Mesangial cell (primary cell): ENCODE measurements around the gene RFC5. TPM values are rescaled to one million over a fixed set of nuclear protein-coding genes. Genes with fewer than 3 reads are reported as not detected.

Source experiments
- total RNA-seq: library from RNA; depleted of rRNA; stranded (reverse); fragments of >200 nt; gene quantifications from 2 replicates; pipeline ENCODE4 v1.2.3, GENCODE V29; 2015

Gene RFC5, protein sequence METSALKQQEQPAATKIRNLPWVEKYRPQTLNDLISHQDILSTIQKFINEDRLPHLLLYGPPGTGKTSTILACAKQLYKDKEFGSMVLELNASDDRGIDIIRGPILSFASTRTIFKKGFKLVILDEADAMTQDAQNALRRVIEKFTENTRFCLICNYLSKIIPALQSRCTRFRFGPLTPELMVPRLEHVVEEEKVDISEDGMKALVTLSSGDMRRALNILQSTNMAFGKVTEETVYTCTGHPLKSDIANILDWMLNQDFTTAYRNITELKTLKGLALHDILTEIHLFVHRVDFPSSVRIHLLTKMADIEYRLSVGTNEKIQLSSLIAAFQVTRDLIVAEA
- 14.5 and 50.0 TPM in 2 replicates for total RNA-seq

DNA sequence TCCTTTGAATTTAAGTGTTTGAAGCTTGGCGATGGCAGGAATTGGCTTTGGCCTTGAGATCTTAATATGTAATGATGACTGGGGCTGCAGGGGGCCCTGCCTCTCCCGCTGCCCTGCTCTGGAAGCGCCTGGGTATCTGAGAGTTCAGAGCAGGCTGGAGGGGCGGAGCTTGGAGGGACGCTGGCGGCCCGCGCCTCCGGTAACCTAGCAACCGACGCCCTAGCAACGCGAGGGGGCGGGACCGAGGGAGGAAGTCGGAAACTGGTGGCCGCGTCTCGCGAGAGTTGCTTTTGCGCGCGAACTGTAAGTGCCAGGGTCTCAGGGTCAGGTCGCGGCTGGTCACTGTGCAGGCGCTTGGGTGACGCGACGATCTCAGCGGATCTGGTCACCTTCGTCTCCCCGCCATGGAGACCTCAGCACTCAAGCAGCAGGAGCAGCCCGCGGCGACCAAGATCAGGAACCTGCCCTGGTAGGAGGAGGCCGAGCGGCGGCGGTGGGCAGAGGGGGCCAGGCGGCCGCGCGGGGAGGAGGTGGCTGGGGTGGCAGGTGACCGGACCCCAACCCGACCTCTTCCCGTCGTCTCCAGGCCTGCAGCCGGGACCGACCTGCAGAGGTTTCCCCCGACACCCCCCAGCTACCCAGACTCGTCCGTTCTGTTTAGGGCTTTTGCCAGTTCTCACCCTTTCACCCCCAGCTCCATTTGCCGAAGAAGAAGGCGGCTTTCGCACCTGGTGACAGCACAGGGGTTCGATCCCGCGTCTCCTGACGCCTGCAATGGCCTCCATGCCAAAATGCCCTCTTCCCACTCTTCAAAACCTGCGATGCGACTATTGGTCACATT, at the start of gene RFC5:
TSS of gene RFC5 (plus strand) at position 280 of the 841 bp plus-strand sequence. CDS start at position 405, 125 bp downstream.

DNA sequence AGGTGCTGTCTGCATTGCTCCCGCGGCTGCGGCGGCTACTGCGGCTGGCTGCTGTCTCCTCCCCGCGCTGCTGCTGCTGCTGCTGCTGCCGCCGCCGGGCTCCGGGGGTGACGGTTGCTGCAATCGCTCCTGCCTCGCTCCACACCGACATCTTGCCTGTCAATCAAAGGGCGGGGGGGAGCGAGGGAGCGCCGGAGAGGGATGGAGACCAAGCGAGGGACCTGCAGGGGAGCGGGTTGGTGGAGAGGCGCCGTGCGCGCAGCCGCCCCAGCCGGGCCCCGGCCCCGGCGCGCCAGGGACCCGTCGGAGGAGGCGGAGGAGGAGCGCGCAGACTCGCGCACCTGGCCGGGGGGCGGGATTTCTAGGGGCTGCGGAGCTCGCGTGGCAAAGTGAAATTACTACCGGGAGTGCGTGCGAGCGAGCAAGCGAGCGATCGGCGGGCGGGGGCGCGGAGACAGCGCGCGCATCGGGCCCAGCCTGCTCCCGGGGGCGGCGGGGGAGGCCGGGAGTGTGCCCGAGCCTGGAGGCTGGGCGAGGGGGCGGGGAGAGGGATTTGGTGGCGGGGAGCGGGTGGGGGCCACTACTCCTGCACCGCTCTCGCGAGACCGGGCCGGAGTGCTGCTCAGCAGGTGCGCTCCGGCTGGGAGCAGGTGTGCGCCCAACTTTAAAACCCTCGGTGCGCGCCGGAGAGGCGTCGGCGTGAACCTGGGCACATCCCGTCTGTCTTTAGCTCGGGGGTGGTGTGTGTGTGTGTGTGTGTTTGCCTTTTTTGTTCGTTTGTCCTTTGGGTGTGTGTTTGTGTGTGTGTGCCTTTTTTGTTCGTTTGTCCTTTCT, 47.5 kb upstream of the RFC5 start, which contains the start of gene KSR2:
TSS of gene KSR2 (minus strand) at position 165 of the 834 bp plus-strand sequence. CDS start 735 bp downstream, outside the sequence.

DNA sequence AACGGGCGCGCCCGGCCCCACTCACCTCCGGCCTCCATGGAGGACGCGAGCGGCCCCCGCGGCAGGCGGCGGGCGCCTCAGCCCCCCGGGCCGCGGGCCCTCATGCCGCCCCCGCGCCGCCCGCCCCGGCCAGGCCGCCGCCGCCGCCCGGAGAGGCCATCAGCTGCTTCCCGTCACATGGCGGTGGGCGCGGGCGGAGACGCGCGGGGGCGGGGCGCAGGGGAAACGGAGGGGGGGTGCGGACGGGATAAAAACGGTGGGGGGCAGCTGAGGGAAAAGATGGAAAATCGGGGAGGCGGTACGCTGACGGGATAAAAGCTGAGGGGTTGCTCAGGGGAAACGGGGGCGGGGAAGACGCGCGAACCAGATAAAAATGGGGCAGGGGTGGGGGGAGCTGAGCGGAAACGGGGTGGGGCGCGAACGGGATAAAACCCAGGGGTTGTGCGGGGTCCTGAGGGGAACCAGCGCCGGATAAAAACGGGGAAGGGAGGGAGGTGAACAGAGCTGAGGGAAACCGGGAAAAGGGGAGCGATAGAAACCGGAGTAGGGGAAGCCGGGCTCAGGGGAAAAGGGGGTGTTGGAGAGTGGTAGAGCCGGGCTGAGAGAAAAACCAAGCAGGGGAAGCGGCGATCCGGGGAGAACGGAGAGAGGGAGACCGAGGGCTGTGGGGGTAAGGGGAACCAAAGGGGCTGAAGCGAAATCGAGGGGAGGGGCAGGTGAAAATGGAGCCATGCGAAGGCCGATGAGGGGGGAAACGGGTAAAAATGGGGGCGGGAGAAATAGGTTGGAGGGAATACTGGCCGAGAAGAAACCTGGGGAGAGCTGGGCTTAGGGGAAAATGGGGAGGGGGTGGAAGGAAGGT, 44.7 kb downstream of the RFC5 start, which contains the start of gene WSB2:
TSS of gene WSB2 (minus strand) at position 169 of the 862 bp plus-strand sequence. CDS start at position 38, 131 bp downstream.

Other genes with a start within 250 kb of the RFC5 start
- 0.33 and 0.63 TPM in 2 replicates for gene KSR2, start 47.7 kb upstream of the RFC5 start, total RNA-seq
- 105 and 129 TPM in 2 replicates for gene WSB2, start 44.5 kb downstream of the RFC5 start, total RNA-seq
- 17.7 and 20.5 TPM in 2 replicates for gene VSIG10, start 87.3 kb downstream of the RFC5 start, total RNA-seq
- 203 and 205 TPM in 2 replicates for gene PEBP1, start 119.4 kb downstream of the RFC5 start, total RNA-seq